GM19372 (cell line): ENCODE results near the gene COTL1.

ENCODE experiments used
- ATAC-seq: cut with Tn5 transposase; IDR thresholded peaks from one replicate; pipeline ENCODE4 v1.9.1; 2021; ENCODE audit warnings: mild to moderate bottlenecking, low read depth, moderate library complexity; ENCODE audit not compliant: unreplicated experiment

COTL1 gene

DNA sequence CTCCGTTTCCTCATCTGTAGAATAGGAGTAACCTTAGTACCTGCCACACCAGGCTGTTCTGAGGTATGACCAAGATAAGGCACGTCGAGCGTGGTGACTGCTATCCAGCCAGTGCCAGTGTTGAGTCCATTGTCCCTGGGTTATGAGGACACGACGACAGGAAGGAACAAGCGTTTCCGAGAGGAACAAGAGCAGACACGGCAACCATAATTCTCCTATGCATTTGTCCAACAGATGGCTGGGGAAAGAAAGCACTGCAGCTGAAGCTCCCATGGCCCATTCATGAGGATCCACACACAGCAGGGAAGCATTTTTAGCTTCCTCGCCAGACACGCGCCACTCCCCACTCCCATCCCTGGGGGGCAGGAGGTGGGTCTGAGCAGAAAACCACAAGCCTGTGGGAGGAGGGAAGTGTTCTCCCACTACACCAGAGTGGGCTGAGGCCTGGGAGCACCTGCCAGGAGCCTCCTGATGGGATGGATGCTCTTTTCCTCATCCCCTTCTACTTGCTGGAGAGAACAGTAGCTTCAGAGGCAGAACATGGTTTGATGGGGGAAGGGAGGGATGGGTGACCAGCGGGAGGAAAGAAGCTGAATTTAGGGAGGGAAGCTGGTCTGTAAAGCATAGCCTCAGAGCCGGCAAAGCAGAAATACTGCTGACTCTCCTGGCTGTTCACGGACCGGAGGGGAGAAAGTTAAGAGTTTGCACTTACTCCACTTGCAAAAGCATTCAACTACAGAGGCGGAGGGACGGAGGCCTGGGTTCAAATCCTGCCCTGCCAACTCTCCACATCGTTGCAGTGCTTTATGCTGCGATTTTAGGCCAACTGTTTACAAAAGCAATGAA lies 2.7 kb downstream of the COTL1 start:
- no peak for ATAC-seq

- no peak for ATAC-seq
These were observed 3.3 kb downstream of the COTL1 start for GRCh38 chr16:84614623-84614967.

GRCh38 chr16:84614073-84614459 lies 3.8 kb downstream of the COTL1 start:
- ATAC-seq: no peak

DNA sequence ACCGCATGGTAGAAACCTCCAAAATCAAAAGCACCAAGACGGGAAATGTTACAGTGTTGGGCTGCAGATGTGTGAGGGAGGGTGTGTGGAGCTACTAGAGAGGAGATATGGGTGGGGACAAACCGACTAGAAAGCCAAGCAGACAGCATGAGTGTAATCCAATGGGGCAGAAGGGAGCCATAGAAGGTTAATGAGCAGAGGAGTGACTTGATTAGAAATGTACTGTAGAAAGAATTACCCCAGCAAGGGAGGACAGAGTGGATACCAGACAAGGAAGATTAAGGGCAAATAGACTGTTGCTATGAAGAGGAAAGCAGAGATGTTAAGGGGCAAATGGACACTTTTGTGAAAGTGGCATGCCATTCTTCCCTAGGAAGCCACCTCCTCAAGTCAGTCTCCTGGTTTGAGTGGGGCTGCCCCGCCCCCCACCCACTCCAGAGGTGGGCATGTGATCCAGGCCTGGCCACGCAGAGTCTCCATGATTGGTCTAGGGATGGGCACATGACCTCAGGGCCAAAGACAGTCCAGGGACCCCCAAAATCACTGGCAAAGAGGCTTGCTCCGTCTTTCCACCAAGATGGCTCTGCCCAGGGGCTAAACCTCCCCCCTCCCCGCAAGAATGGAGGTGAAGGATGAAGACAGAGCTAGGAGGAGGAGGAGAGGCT lies 4.3 kb downstream of the COTL1 start:
- no peak for ATAC-seq

GRCh38 chr16:84612686-84613085 lies 5.2 kb downstream of the COTL1 start:
- no peak for ATAC-seq

- no peak for ATAC-seq
These were observed 6.8 kb downstream of the COTL1 start for GRCh38 chr16:84611041-84611440.

DNA sequence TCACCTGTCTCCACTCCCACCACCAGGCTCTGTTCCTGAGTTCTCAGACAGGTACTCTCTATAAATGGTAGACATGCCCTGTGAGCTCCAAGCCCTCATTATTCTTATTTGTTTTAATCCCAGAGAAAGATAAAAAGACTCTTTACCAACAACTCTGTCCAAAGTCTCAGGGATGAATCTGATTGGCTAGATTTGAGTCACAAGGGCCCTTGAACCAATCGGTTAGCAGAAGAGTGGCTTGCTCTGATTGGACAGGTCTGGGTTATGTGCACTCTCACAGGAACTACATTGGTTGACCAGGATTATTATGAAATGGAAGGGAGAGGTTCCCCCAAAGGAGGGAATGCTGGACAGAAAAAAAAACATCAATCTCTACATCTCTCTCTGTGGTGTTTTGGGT lies 7.5 kb downstream of the COTL1 start:
- no peak for ATAC-seq

- ATAC-seq: no peak
These were observed 8.2 kb downstream of the COTL1 start for GRCh38 chr16:84609563-84610177.

DNA sequence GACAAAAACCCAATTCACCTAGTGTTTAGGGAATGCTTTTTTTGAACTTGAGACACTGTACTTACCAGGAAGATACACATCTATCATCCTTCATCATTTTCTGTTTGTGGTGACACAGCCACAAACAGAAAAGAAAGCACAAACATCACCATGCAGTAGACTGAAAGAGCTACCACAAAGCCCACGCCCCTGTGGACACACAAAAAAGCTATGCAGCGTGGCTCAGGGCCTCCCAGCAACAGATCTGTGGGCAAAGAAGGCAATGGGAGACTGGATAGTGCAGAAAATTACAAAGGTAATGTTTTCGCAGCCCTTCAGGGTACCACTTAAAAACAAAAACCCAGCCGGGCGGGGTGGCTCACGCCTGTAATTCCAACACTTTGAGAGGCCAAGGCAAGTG lies 9.6 kb downstream of the COTL1 start:
- ATAC-seq: no peak

GRCh38 chr16:84607694-84608093 lies 10.2 kb downstream of the COTL1 start:
- ATAC-seq: peak; percentile 70

DNA sequence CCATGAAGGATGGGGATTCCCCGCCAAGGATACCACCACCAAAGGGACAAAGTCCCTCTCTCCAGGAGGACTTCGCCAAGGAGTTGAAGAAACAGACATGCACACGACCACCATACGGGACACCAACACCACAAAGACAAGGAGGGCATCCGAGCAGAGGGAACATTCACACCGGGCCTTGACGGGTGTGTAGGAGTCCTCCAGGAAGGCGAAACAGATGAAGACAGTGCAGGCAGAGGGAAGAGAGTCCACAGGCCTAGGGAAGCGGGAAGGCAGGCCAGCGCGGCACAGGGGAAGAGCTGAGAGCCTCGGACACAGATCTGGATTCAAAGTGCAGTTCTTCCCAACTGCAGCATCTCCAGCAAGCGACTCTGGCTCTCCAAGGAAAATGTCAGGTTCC lies 10.8 kb downstream of the COTL1 start:
- no peak for ATAC-seq

DNA sequence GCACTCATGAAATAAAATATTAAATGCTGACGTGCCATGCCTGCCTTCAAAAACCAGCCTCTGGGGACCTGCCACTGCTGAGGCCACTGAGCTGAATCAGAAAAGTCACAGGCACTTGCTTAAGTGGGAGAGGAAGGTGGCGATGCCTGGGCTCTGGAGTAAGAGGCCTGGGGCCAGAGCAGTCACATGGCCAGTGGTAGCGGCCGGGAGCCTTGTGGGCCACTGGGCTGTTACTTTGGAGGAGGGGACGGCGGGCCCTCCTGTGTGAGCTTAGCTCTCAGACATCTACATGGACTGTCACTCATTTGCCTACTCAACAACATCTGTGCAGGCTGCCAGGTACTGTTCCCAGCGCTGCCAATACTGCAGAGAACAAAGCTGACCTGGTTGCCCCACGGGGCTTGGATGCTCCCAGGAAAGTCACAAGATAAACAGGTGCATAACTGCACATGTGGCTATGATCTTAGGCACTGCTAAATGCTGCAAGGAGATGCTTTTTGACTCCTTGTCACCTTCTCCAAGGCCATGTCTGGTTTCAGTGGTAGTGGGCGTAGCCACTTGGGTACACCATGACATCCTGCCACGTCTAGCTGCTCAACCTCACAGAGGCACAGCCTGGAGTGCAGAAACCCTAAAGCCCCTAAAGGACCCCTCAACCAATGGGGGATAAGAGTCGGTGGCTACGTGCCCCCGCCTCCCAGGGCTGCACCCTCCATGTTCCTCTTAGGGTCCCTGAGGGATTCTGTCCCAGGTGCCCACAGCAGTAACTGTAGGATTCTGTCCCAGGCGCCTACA lies 11.6 kb downstream of the COTL1 start:
- no peak for ATAC-seq

GRCh38 chr16:84605339-84605848 lies 12.5 kb downstream of the COTL1 start:
- no peak for ATAC-seq

DNA sequence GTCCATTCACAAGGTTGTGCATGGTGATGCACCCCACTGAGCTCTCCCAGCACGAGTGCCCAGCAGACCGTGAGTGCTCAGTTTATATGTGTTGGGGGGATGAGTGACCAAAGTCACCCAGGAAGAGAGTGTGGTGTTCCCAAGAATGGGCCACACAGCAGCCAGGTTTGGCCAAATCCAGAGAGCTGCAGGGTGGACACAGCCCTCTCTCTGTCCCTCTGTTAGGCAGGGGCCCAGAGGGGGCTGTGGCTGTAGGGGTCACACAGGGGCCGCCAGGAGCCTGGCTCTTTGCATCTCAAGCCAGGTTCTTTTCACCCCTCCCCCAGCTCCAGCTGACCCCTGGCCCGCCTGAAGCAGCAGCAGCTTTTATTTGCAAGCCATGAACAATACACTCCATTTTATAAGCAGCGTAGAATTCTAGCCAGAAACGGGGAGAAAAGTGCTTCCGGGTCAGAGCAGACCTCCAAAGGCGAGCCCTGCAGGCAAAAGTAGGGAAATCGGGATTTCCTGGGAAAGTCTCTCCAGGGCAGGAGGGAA lies 13.3 kb downstream of the COTL1 start:
- no peak for ATAC-seq

- ATAC-seq: no peak
These were observed 13.9 kb downstream of the COTL1 start for GRCh38 chr16:84603940-84604339.

GRCh38 chr16:84603140-84603816 lies 14.6 kb downstream of the COTL1 start:
- ATAC-seq: no peak

- peak; percentile 76 for ATAC-seq
These were observed 17.3 kb downstream of the COTL1 start for GRCh38 chr16:84600343-84601229.

- ATAC-seq: no peak
These were observed 18.2 kb downstream of the COTL1 start for GRCh38 chr16:84599521-84600202.
